Fibroblast of mammary gland (primary cell): ENCODE measurements around the gene REM2.

Experiments
- DNase-seq: peaks from one replicate; pipeline ENCODE4 v3.0.0-alpha.2; 2010; ENCODE audit warnings: low read depth
- H3K4me3 ChIP-seq: 2 replicates; pipeline ENCODE4 v1.5.1; 2011; ENCODE audit warnings: low read depth, mild to moderate bottlenecking, low read length, moderate library complexity; ENCODE audit not compliant: control insufficient read depth
- CTCF ChIP-seq: conservative IDR thresholded peaks from 2 replicates; pipeline ENCODE4 v1.5.1; 2011; ENCODE audit warnings: low read depth, low read length, inconsistent platforms; ENCODE audit not compliant: control insufficient read depth, insufficient read depth

Gene REM2

GRCh38 chr14:22883173-22883976 lies at the start of gene REM2:
REM2 (plus strand) TSS chr14:22883222; CDS start chr14:22883288, 66 bp downstream.
- no peak for DNase-seq
- no peak for TF ChIP-seq CTCF
- no peak within 1 kb of the TSS for H3K4me3 ChIP-seq

- TF ChIP-seq CTCF = no peak
- H3K4me3 ChIP-seq = no peak overlapping the region
Observed at GRCh38 chr14:22835505-22835904, 47.5 kb upstream of the REM2 start.

GRCh38 chr14:22836301-22837113 lies 46.5 kb upstream of the REM2 start, which contains the start of gene MMP14:
MMP14 (plus strand) TSS chr14:22836585; CDS start chr14:22836818, 233 bp downstream.
- TF ChIP-seq CTCF = peak; percentile 56
- DNase-seq = peak; percentile 92
- H3K4me3 ChIP-seq = peak within 1 kb of the TSS; percentile 95

More at GRCh38 chr14:22835505-22835904, 47.5 kb upstream of the REM2 start:
- DNase-seq = no peak

- no peak for TF ChIP-seq CTCF
- H3K4me3 ChIP-seq = peak overlapping the region; percentile 95
- DNase-seq = peak; percentile 45
Observed at GRCh38 chr14:22837114-22837749, 45.8 kb upstream of the REM2 start.

- TF ChIP-seq CTCF = no peak
- H3K4me3 ChIP-seq = peak overlapping the region; percentile 95
Observed at GRCh38 chr14:22837750-22838538, 45.1 kb upstream of the REM2 start.

GRCh38 chr14:22838631-22839041 lies 44.4 kb upstream of the REM2 start:
- DNase-seq = peak; percentile 84
- no peak for TF ChIP-seq CTCF
- peak overlapping the region; percentile 95 for H3K4me3 ChIP-seq

More at GRCh38 chr14:22837750-22838538, 45.1 kb upstream of the REM2 start:
- DNase-seq = peak; percentile 63
